ENCODE measurements around the gene KIAA1217.

DNA sequence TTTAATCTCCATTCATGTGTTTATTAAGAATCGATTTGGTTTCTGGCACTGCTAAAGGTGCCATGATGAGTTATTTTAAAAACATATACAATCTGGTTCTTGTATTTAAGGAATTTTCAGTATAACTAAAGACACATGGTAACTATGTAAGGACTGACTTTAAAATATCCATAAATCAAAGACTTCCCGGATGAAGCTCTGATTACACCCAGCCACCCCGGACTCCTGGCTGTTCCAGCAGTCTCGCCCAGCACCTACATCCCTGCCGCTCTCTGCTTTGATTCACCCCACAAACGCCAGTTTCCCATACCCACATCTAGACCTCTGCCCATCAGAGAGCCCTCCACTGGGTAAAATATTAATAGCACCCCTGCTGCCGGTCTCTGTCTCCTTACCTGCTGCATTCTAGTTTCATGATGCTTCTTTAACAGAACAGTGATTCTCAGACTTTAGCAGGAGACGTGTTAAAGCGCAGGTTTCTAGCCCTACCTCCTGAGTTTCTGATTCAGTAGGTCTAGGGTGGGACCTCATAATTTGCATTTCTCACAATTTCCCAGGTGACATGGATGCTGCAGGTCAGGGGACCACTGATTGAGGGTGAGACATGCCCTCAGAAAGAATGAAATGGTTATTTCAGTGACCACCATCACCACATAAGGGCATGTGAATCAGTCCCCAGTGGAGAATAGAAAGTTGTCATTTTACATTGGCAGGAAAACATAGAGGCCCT, 185.7 kb downstream of the KIAA1217 start:
- TF ChIP-seq ZNF704 (tag by site-specific recombination; IDR thresholded peaks at IDR 0.05) (no peak), REST (tag by site-specific recombination; IDR thresholded peaks at IDR 0.05) (no peak), ZFP3 (tag by site-specific recombination; IDR thresholded peaks at IDR 0.05; ENCODE audit: low read depth) (no peak), ZNF175 (tag by site-specific recombination; IDR thresholded peaks at IDR 0.05) (no peak), KLF17 (tag by site-specific recombination; IDR thresholded peaks at IDR 0.05) (no peak), ZSCAN16 (tag by site-specific recombination; IDR thresholded peaks at IDR 0.05) (no peak), ZNF274 (IDR thresholded peaks at IDR 0.05; ENCODE audit: low read length) (no peak), ZNF274 (tag by site-specific recombination; IDR thresholded peaks at IDR 0.05; ENCODE audit: borderline replicate concordance) (no peak), ATF2 (tag by site-specific recombination; IDR thresholded peaks at IDR 0.05; ENCODE audit: low read depth) (no peak), ZNF133 (tag by site-specific recombination; IDR thresholded peaks at IDR 0.05) (no peak), ZNF548 (tag by site-specific recombination; IDR thresholded peaks at IDR 0.05) (no peak)
- TF ChIP-seq, protein P1, sequence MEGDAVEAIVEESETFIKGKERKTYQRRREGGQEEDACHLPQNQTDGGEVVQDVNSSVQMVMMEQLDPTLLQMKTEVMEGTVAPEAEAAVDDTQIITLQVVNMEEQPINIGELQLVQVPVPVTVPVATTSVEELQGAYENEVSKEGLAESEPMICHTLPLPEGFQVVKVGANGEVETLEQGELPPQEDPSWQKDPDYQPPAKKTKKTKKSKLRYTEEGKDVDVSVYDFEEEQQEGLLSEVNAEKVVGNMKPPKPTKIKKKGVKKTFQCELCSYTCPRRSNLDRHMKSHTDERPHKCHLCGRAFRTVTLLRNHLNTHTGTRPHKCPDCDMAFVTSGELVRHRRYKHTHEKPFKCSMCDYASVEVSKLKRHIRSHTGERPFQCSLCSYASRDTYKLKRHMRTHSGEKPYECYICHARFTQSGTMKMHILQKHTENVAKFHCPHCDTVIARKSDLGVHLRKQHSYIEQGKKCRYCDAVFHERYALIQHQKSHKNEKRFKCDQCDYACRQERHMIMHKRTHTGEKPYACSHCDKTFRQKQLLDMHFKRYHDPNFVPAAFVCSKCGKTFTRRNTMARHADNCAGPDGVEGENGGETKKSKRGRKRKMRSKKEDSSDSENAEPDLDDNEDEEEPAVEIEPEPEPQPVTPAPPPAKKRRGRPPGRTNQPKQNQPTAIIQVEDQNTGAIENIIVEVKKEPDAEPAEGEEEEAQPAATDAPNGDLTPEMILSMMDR (tag by site-specific recombination; IDR thresholded peaks at IDR 0.05): no peak
